ENCODE results near the gene MPZL3.

- TF ChIP-seq CTCF (IDR thresholded peaks at IDR 0.05; ENCODE audit: borderline replicate concordance, extremely low read depth, low read length, poor library complexity, severe bottlenecking) (no peak), EZH2 (IDR thresholded peaks at IDR 0.05; ENCODE audit: borderline replicate concordance, low read depth, low read length, severe bottlenecking) (no peak)
These were observed 36.9 kb downstream of the MPZL3 start for GRCh38 chr11:118215262-118215661.

Measured in DND-41 (cell line).